Measurements from ENCODE around the gene ZGRF1. TPM values are rescaled to one million over a fixed set of nuclear protein-coding genes. Genes with fewer than 3 reads are reported as not detected.

Gene ZGRF1
- total RNA-seq, 2 donors from 2014 or later: 5.1 to 6.5 TPM

Other genes with a start within 250 kb of the ZGRF1 start
- gene NEUROG2, start 120.7 kb downstream of the ZGRF1 start, total RNA-seq: not detected
- gene LARP7, start 234 bp upstream of the ZGRF1 start, total RNA-seq: 10 to 100 TPM; 32.9 to 51.7 TPM